HG02588 (cell line): Measurements from ENCODE around the gene PRSS48.
"Not testable (repeated sequence)": the region's sequence is repeated elsewhere in the genome, so short reads cannot be mapped to it uniquely, and the experiment has no call there.

Experiments used
- ATAC-seq: cut with Tn5 transposase; IDR thresholded peaks from one replicate; pipeline ENCODE4 v1.9.1; 2021; ENCODE audit warnings: mild to moderate bottlenecking, moderate library complexity; ENCODE audit not compliant: unreplicated experiment

The PRSS48 gene

GRCh38 chr4:151260526-151260925 lies 16.4 kb upstream of the PRSS48 start:
- ATAC-seq: no peak

- ATAC-seq: no peak
Measured at GRCh38 chr4:151263455-151263854, 13.5 kb upstream of the PRSS48 start.

GRCh38 chr4:151266497-151266896 lies 10.5 kb upstream of the PRSS48 start:
- ATAC-seq: no peak

- no peak for ATAC-seq
Measured at GRCh38 chr4:151267104-151267503, 9.9 kb upstream of the PRSS48 start.

- ATAC-seq: no peak
Measured at GRCh38 chr4:151267822-151268535, 9.0 kb upstream of the PRSS48 start.

GRCh38 chr4:151268905-151269304 lies 8.1 kb upstream of the PRSS48 start:
- not testable (repeated sequence) for ATAC-seq

GRCh38 chr4:151284534-151285245 lies 7.7 kb downstream of the PRSS48 start:
- no peak for ATAC-seq

GRCh38 chr4:151287409-151287808 lies 10.4 kb downstream of the PRSS48 start:
- no peak for ATAC-seq

GRCh38 chr4:151291485-151291884 lies 14.5 kb downstream of the PRSS48 start:
- ATAC-seq: no peak

- no peak for ATAC-seq
Measured at GRCh38 chr4:151292038-151292437, 15.1 kb downstream of the PRSS48 start.

GRCh38 chr4:151294833-151295496 lies 18.0 kb downstream of the PRSS48 start:
- no peak for ATAC-seq

- ATAC-seq: no peak
Measured at GRCh38 chr4:151296227-151296626, 19.3 kb downstream of the PRSS48 start.

- no peak for ATAC-seq
Measured at GRCh38 chr4:151297170-151297569, 20.2 kb downstream of the PRSS48 start.

GRCh38 chr4:151302432-151302831 lies 25.5 kb downstream of the PRSS48 start:
- ATAC-seq: no peak

- ATAC-seq: no peak
Measured at GRCh38 chr4:151304226-151304625, 27.3 kb downstream of the PRSS48 start.

- no peak for ATAC-seq
Measured at GRCh38 chr4:151304755-151305154, 27.8 kb downstream of the PRSS48 start.

GRCh38 chr4:151310124-151310728 lies 33.3 kb downstream of the PRSS48 start:
- ATAC-seq: no peak

- no peak for ATAC-seq
Measured at GRCh38 chr4:151313306-151314009, 36.5 kb downstream of the PRSS48 start.

GRCh38 chr4:151314010-151314355 lies 37.0 kb downstream of the PRSS48 start:
- no peak for ATAC-seq

- no peak for ATAC-seq
Measured at GRCh38 chr4:151314479-151314878, 37.5 kb downstream of the PRSS48 start.
